ENCODE measurements around the gene ANKRD2.
"Not testable (repeated sequence)": the region's sequence is repeated elsewhere in the genome, so short reads cannot be mapped to it uniquely, and the experiment has no call there.

ANKRD2 gene

GRCh38 chr10:97573021-97573420, 442 bp downstream of the ANKRD2 start:
- DNase-seq: no peak

- DNase-seq: no peak
These were observed 1.1 kb downstream of the ANKRD2 start for GRCh38 chr10:97573672-97574071.

- peak; percentile 35 for DNase-seq
These were observed 2.0 kb downstream of the ANKRD2 start for GRCh38 chr10:97574374-97575126.

GRCh38 chr10:97575127-97575668, 2.6 kb downstream of the ANKRD2 start:
- DNase-seq: no peak

GRCh38 chr10:97576487-97576886, 3.9 kb downstream of the ANKRD2 start:
- DNase-seq: not testable (repeated sequence)

- DNase-seq: no peak
These were observed 5.1 kb downstream of the ANKRD2 start for GRCh38 chr10:97577701-97578100.

- no peak for DNase-seq
These were observed 5.7 kb downstream of the ANKRD2 start for GRCh38 chr10:97578171-97578844.

- no peak for DNase-seq
These were observed 8.1 kb downstream of the ANKRD2 start for GRCh38 chr10:97580421-97581367.

- DNase-seq: no peak
These were observed 9.6 kb downstream of the ANKRD2 start for GRCh38 chr10:97582169-97582568.

GRCh38 chr10:97583476-97583875, 10.9 kb downstream of the ANKRD2 start:
- no peak for DNase-seq

GRCh38 chr10:97584060-97584797, 11.7 kb downstream of the ANKRD2 start, which contains the start of gene HOGA1:
HOGA1 (plus strand) TSS chr10:97584389; CDS start chr10:97584704, 315 bp downstream.
- peak; percentile 70 for DNase-seq

GRCh38 chr10:97584798-97585438, 12.3 kb downstream of the ANKRD2 start:
- DNase-seq: no peak

GRCh38 chr10:97585439-97585811, 12.8 kb downstream of the ANKRD2 start:
- no peak for DNase-seq

- DNase-seq: no peak
These were observed 14.6 kb downstream of the ANKRD2 start for GRCh38 chr10:97587183-97587582.

GRCh38 chr10:97589479-97589878, 16.9 kb downstream of the ANKRD2 start, which contains the start of gene C10orf62:
C10orf62 (plus strand) TSS chr10:97589721; CDS start chr10:97589898, 177 bp downstream.
- DNase-seq: no peak

- no peak for DNase-seq
These were observed 17.6 kb downstream of the ANKRD2 start for GRCh38 chr10:97590082-97590747.

GRCh38 chr10:97590748-97591495, 18.3 kb downstream of the ANKRD2 start:
- no peak for DNase-seq

- peak; percentile 8 for DNase-seq
These were observed 20.8 kb downstream of the ANKRD2 start for GRCh38 chr10:97593421-97593820.

- peak; percentile 77 for DNase-seq
These were observed 23.8 kb downstream of the ANKRD2 start for GRCh38 chr10:97596101-97597082.

All from HCEC 1CT (cell line).